Measurements from ENCODE around the gene PLBD2. TPM values are rescaled to one million over a fixed set of nuclear protein-coding genes. Genes with fewer than 3 reads are reported as not detected.

PLBD2 gene
- total RNA-seq, 1 donor from 2014 or later: 37.8 TPM

DNA sequence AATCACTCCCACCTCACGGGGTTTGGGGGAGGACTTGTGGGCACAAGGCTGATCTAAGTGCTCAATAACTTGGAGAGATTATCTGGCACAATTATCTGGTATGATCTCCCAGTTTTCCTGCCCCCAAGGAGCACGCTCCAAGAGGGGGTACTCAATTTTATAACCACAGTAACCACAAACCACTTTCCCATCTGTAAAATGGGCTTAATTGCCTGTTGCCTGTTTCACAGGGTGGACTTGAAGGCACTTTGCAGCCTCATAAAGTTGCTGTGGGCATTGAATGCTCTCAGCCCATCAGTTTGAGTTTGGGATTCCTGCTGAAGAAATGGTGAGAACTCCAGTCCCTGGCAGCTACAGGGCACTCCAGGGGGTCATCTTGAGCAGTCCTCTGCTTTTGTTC is 27.9 kb upstream of the PLBD2 start:
- no peak for TF ChIP-seq CTCF (IDR thresholded peaks at IDR 0.05; ENCODE audit: unreplicated experiment)
- no peak overlapping the region for H3K4me3 Mint-ChIP-seq
- no peaks in the 10 kb centered on the region for H3K9me3 Mint-ChIP-seq
- H3K4me1 Mint-ChIP-seq: peaks cover 11% of the 10 kb centered on the region
- peaks cover 1% of the 10 kb centered on the region for H3K27me3 Mint-ChIP-seq (ENCODE audit: low read depth)
- H3K36me3 Mint-ChIP-seq: peaks cover 23% of the 10 kb centered on the region
- no peak overlapping the region for H3K27ac Mint-ChIP-seq
- DNase-seq (ENCODE audit: low spot score in 2 of 2, unreplicated experiment in 2 of 2): no peak

- DNase-seq (ENCODE audit: low spot score in 2 of 2, unreplicated experiment in 2 of 2): no peak
- no peak for TF ChIP-seq CTCF (IDR thresholded peaks at IDR 0.05; ENCODE audit: unreplicated experiment)
- Mint-ChIP-seq H3K36me3 (peaks cover 23% of the 10 kb centered on the region), H3K4me1 (peaks cover 9% of the 10 kb centered on the region), H3K4me3 (no peak overlapping the region), H3K9me3 (no peaks in the 10 kb centered on the region), H3K27ac (no peak overlapping the region), H3K27me3 (ENCODE audit: low read depth) (peaks cover 4% of the 10 kb centered on the region)
Measured at GRCh38 chr12:113332688-113333417, 25.5 kb upstream of the PLBD2 start.

GRCh38 chr12:113333418-113333750 is 25.0 kb upstream of the PLBD2 start:
- no peak for DNase-seq (ENCODE audit: low spot score in 2 of 2, unreplicated experiment in 2 of 2)
- no peak overlapping the region for H3K27ac Mint-ChIP-seq
- no peak for TF ChIP-seq CTCF (IDR thresholded peaks at IDR 0.05; ENCODE audit: unreplicated experiment)
- no peaks in the 10 kb centered on the region for H3K9me3 Mint-ChIP-seq
- peaks cover 9% of the 10 kb centered on the region for H3K4me1 Mint-ChIP-seq
- H3K27me3 Mint-ChIP-seq (ENCODE audit: low read depth): peaks cover 4% of the 10 kb centered on the region
- H3K36me3 Mint-ChIP-seq: peaks cover 23% of the 10 kb centered on the region
- H3K4me3 Mint-ChIP-seq: no peak overlapping the region

DNA sequence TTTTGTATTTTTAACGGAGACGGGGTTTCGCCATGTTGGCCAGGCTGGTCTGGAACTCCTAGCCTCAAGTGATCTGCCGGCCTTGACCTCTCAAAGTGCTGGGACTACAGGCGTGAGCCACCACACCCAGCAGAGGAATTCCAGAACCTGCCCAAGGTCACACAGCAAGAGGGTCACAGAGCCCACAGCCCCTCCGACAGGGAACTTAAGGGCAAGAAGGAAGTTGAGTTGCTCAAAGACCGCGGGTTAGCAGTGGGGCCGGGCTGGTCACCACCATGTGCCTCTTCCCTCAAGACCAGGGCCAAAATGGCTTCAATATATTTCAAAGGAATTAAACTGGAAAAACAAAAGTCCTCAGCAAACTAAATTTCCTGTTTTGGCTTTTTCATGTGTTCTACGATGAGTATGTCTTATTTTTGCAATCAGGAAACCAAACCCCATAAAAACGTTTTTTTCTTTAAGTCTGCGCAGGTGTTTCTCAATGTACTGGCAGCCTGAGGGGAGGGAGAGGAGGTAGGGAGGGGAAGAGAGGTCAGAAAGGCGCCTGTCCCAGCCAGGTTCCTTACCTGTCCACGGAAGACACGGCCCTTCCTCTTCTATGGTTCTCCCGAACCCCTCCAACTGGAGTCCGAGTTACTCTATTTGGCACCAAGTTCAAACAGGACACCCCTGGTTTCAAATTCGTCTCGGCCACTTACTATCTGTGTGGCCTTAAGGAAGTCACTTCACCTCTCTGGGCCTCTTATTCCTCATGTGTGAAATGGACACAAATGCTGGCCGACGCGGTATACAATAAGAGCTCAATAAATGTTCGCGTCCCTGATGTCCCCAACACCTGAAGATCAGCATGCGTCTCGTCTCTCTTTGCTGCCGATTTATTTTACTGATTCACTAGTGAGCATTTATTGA is 24.3 kb upstream of the PLBD2 start:
- H3K36me3 Mint-ChIP-seq: peaks cover 23% of the 10 kb centered on the region
- no peak for TF ChIP-seq CTCF (IDR thresholded peaks at IDR 0.05; ENCODE audit: unreplicated experiment)
- H3K27me3 Mint-ChIP-seq (ENCODE audit: low read depth): peaks cover 4% of the 10 kb centered on the region
- peaks cover 9% of the 10 kb centered on the region for H3K4me1 Mint-ChIP-seq
- H3K27ac Mint-ChIP-seq: no peak overlapping the region
- no peaks in the 10 kb centered on the region for H3K9me3 Mint-ChIP-seq
- no peak for DNase-seq (ENCODE audit: low spot score in 2 of 2, unreplicated experiment in 2 of 2)
- peak overlapping the region; percentile 89 for H3K4me3 Mint-ChIP-seq

GRCh38 chr12:113334786-113335539 is 23.4 kb upstream of the PLBD2 start, which contains the start of gene SLC8B1:
Gene SLC8B1, minus strand, starts transcription at chr12:113335109. Its CDS starts 2,231 bp downstream, at chr12:113332878.
- TF ChIP-seq CTCF (IDR thresholded peaks at IDR 0.05; ENCODE audit: unreplicated experiment): no peak
- Mint-ChIP-seq H3K27me3 (ENCODE audit: low read depth) (peaks cover 4% of the 10 kb centered on the region), H3K9me3 (no peaks in the 10 kb centered on the region), H3K4me3 (peak within 1 kb of the TSS; percentile 89), H3K27ac (no peak within 1 kb of the TSS), H3K4me1 (peaks cover 9% of the 10 kb centered on the region), H3K36me3 (peaks cover 20% of the 10 kb centered on the region)
- peak; percentile 79 to 94 for DNase-seq (ENCODE audit: low spot score in 2 of 2, unreplicated experiment in 2 of 2)

Measured in mesothelial cell of epicardium (in vitro differentiated cells).